NCI-H2171 (cell line): ENCODE results near the gene SCFD2.
"Not testable (repeated sequence)": the region's sequence is repeated elsewhere in the genome, so short reads cannot be mapped to it uniquely, and the experiment has no call there.

ENCODE experiments used
- DNase-seq: peaks from one replicate; lab custom pipeline; 2025; lab: John Stamatoyannopoulos, UW

SCFD2 gene

GRCh38 chr4:53186714-53187358, 179.0 kb downstream of the SCFD2 start:
- DNase-seq = no peak

- no peak for DNase-seq
Measured at GRCh38 chr4:53185869-53186585, 179.8 kb downstream of the SCFD2 start.

- DNase-seq = no peak
Measured at GRCh38 chr4:53183754-53184153, 182.1 kb downstream of the SCFD2 start.

GRCh38 chr4:53177751-53178150, 188.1 kb downstream of the SCFD2 start:
- not testable (repeated sequence) for DNase-seq

- no peak for DNase-seq
Measured at GRCh38 chr4:53175640-53176039, 190.2 kb downstream of the SCFD2 start.

- DNase-seq = no peak
Measured at GRCh38 chr4:53174823-53175222, 191.0 kb downstream of the SCFD2 start.

GRCh38 chr4:53173576-53173975, 192.3 kb downstream of the SCFD2 start:
- DNase-seq = no peak

GRCh38 chr4:53171797-53172196, 194.1 kb downstream of the SCFD2 start:
- DNase-seq = no peak

GRCh38 chr4:53169695-53170617, 195.9 kb downstream of the SCFD2 start:
- no peak for DNase-seq

GRCh38 chr4:53168228-53168627, 197.6 kb downstream of the SCFD2 start:
- DNase-seq = no peak

- DNase-seq = no peak
Measured at GRCh38 chr4:53162969-53163368, 202.9 kb downstream of the SCFD2 start.

- no peak for DNase-seq
Measured at GRCh38 chr4:53161787-53162433, 204.0 kb downstream of the SCFD2 start.

GRCh38 chr4:53161051-53161786, 204.6 kb downstream of the SCFD2 start:
- no peak for DNase-seq

GRCh38 chr4:53156896-53157295, 209.0 kb downstream of the SCFD2 start:
- DNase-seq = no peak

- no peak for DNase-seq
Measured at GRCh38 chr4:53152467-53152866, 213.4 kb downstream of the SCFD2 start.

GRCh38 chr4:53151489-53151788, 214.4 kb downstream of the SCFD2 start:
- DNase-seq = no peak

- no peak for DNase-seq
Measured at GRCh38 chr4:53150631-53151488, 215.0 kb downstream of the SCFD2 start.

GRCh38 chr4:53147711-53148110, 218.2 kb downstream of the SCFD2 start:
- DNase-seq = no peak

GRCh38 chr4:53147197-53147596, 218.7 kb downstream of the SCFD2 start:
- no peak for DNase-seq

- no peak for DNase-seq
Measured at GRCh38 chr4:53141308-53141707, 224.6 kb downstream of the SCFD2 start.

GRCh38 chr4:53139256-53139655, 226.6 kb downstream of the SCFD2 start:
- DNase-seq = not testable (repeated sequence)
